CD4-positive, alpha-beta T cell treated with Interleukin-2 at 100 ng/mL for 4 hours (primary cell): ENCODE results near the gene DMGDH.
A peak's percentile ranks its signal among the peaks of the same experiment; 100 is the strongest.
"Not testable (repeated sequence)": the region's sequence is repeated elsewhere in the genome, so short reads cannot be mapped to it uniquely, and the experiment has no call there.

Experiments used
- DNase-seq: peaks from one replicate; pipeline ENCODE4 v3.0.0-alpha.2; 2020; ENCODE audit warnings: low spot score

DMGDH gene

DNA sequence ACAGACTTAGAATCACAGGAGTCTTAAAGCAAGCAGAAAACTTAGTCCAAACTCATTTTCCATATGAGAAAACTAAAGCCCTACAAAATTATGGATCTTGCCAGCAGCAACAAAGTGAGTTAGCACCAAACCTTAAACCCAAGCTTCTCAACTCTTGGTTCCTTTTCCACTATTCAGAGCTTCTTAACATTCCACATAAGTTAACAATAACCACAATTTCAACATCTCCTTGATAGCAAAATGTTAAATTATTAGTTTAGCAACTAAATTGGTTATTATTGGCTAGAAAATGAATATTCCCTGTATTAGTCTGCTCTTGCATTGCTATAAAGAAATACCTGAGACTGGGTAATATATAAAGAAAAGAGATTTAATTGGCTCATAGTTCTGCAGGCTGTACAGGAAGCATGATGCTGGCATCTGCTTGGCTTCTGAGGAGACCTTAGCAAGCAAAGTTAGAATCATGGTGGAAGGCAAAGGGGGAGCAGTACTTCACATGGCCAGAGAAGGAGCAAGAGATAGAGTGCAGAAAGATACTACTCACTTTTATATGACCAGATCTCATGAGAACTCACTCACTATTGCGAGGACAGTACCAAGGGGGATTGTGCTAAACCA lies 58.1 kb downstream of the DMGDH start:
- DNase-seq: no peak

DNA sequence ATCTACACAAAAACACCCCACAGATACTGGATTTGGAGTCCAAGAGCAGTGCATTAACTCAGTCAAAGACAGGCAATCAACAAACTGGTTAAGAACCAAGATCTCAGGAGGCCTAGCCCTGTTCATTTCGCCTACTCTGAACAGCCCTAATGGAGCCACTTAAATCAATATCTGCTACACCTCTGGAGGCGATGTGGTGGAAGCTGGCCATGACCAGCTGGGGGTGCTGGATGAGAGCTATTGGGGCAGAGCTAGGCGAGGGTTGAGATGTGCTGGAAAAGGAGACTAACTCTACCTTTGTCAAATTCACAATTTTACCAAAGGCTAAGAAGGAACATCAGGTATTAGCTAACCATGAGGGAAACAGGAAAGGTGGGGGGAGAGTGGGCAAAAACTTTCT lies 61.1 kb downstream of the DMGDH start:
- no peak for DNase-seq

DNA sequence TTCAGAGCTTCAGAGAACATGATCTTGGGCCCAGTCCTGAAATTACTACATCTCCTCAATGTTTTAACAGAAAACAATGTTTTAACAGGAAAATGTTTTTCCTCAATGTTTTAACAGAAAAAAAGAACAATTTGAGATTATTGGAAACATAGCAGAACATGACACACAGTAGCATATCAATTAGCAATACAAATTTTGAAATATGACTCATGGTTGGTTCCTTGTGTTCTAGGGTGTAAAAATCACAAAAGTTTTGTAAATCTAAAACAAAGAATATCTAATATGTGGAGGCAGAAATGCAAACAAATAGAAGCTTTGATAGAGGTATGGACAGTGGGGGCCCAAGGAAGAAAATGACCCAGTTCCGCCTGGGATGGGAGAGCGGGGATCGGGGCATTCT lies 61.6 kb downstream of the DMGDH start:
- DNase-seq: no peak

DNA sequence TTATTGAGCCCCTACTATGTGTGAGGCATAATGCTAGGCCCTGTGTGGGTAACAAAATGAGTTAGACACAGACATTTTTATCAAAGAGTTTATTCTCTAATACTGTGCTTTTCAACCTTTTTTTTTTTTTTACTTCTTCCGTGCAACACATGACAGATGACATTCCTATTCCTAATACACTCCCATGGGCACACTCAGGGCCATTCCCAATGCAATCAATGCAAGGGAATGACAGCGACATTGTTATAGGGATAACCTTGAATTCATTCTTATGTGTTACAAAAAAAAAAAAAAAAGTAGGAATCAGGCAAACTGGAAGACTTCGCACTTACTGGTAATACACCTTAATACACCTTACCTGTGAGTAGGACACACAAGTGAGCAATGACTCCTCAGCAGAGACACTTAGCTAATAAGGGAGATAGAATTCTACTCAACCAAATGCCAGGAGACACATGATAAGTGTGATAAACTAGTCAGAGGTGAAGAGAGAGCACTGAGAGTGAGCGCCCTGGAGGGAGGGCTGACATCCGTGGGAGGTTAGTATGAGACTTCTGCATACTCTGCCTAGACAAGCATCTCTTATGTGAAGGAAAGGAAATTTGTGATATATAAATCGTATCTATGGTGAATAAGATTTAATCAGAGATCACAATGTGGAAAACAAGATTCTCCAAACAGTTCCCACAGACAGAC lies 63.4 kb downstream of the DMGDH start:
- DNase-seq: no peak

DNA sequence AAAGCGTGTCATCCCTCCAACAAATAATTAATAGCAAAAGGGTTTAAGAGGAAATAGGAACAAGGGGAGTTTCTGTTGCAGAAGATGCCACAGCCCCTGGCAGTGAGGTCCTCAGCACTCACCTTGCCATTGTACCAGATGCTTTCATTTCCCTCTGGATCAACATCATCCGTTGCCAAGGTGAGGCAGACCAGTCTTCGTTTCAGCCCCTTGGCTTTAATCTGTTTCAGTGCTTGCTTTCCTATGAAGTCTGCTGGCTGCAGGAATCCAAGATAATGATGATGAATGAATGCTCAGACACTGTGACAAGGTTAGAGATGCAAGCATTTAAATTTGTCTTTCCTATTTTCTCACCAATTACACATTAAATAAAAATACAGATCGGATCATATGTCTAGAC lies 64.3 kb downstream of the DMGDH start:
- no peak for DNase-seq

DNA sequence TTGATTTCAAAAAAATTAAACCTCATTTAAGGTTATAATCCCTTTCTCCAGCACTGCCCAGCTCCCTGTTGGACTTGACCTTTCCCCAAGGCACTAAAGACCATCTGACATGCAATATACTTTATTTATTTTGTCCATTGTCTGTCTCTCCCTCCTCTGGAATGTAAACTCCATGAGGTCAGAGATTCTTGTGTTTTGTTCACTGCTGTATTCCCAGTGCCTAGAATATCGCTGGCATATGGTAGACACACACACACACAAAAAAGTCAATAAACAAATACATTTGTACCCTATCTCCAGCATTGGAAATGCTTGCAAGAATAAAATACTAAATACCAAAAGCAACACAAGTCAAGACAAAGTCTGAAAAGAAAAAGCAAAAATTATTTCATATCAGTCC lies 67.1 kb downstream of the DMGDH start:
- no peak for DNase-seq

DNA sequence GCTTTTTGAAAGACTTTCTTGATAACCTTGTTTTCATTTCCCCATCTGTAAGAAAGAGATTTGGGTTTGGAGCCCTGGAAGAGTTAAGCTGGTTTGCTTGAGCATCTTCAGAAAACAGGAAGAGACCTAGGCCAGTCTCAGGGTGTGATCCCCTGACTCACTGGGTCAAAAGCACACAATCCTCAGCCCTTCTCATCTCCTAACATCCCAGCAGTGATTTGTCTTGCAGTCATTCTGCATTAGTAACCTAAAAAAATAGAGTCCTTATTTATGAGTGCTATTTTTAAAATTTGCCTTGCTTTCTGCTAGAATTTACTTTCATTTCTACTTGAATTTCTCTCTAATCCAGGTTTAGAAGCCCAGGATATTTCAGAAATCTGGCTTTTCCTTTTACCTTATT lies 68.0 kb downstream of the DMGDH start:
- no peak for DNase-seq

DNA sequence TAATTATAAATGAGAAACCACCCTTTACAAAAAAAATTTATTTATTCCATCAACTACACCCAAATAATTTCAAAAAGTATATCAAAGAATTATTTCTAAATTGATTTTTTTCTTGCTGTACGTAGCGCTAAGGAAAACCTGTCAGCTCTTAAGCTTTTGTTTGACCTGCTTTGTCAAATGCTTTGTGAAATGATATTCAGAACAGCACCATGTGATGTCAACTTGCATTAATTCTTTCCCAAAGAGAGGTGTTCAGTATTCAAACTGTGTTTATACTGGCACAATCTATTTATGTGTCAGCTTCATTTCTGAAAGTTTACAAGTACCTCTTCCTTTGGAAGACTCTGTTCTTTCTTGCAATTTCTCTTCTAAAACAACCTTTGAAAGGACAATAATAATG lies 72.4 kb downstream of the DMGDH start:
- no peak for DNase-seq

DNA sequence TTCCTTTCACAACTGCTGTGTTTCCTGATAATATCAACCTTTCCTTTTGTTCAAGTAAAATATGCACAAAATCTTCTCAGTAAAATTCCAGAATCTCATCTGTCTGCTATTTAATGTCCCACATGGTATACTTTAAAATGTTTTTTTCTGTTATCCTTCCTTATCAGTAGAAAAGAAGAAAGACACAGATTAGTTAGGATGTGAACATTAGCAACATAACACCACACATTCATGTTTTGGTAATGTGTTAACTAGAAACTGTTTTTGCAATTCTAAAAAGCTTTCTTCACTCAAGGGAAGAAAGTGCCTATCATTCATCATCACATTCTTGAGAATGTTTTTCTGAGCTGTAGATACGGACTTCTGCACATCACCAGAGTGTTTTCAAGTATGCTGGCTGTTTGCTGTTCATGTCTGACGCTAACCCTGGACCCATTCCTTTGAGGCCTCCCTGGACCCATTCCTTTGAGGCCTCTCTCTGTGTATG lies 73.9 kb downstream of the DMGDH start:
- DNase-seq: no peak

DNA sequence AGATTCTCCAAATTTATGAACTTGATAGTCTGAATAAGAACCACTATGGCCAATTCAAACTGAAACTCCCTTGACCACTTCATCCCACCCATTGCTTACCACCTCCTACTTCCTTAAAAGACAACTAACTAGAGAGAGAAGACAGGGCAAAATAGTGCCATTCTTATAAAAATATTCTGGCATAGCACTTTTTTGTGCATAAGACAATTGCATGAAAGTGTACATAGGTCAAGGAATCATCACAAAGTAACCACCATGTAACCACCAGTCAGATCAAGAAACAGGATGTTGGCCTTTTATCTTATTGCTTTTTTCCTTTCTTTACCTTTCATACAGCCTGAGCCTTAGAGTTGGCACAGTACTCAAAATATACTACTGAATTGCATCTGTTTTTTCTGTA lies 76.3 kb downstream of the DMGDH start:
- DNase-seq: no peak

DNA sequence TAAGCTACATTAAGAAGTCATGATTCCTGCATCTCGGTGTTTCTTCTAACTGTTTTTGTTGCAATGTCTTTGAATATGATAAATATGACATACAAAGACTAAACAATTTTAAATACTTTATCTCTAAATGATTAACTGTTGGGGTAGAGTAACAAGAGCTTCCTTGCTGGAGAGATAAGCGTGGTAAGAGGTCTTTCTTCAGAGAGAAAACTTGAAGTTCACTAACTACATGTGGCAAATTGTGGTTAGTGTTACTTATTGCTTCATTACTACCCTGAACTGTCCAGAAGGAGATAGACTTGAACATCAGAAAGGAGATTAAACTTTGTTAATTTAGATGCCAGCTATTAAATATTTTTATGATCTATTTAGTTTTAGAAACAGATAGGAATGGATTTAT lies 77.3 kb downstream of the DMGDH start:
- DNase-seq: no peak

DNA sequence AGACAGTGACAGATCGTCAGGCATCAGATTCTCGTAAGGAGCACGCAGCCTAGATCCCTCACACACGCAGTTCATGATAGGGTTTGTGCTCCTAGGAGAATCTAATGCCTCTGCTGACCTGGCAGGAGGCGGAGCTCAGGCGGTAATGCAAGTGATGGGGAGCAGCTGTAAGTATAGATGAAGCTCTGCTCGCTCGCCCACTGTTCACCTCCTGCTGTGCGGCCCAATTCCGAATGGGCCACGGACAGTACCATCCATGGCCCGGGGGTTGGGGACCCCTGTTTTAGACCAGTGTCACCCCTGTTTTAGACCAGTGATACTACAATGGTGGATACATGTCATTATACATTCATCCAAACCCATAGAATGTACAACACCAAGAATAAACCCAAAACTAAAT lies 80.4 kb downstream of the DMGDH start:
- DNase-seq: no peak

DNA sequence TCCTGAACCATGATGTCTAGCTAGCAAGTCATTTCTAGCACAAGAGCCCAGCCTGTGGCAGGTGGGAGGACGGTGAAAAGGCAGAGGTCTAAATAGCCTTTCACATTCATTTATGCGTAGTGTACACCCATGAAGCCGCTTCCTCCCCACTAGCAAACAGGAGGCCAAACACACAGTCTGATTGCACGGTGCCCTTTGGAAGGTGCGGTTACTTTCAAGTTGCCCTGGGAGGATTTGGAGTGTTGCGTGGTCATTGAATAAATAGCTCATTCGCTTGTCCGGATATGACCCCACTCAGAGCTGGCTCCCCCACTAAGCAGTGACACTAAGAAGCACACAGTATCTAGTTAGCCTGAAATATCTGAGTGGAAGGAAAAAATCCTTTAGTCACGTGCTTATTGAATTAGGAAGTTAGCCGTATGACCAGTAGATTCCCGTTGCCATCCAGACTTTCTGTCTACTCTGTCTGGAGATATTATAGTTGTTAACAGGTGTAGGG lies 83.7 kb downstream of the DMGDH start:
- DNase-seq: peak; percentile 57

DNA sequence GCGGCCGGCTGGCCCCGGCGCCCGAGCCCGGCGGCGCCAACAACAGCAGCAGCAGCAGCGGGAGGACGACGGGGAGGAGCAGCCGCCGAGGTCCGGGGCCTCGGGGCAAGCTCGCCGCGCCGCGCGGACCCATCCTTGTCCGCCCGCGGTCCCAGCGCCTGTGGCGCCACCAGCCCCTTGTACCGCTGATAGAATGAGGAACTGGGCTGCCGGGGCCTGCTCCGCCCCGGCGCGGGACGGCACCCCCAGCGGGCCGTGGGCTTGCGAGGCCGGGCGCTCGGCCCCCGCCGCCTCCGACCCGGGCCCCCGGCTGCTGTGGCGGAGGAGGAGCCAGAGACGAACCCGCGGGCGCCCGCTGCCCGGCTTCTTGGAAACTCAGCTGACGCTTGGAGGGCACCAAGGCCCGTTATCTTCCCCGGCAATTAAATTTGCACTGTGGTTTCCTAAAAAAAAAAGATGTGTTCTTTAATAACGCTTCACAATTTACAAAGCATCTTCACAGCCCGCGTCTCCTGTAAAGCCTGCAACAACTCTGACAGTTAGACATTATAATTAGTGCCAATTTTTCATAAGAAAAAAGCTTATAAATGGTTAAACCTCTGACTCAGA lies 84.3 kb downstream of the DMGDH start, which contains the start of gene ARSB:
Gene ARSB, minus strand, starts transcription at position 195 of the 609 bp plus-strand sequence. Its CDS starts 62 bp downstream, at position 133.
- peak; percentile 51 for DNase-seq

DNA sequence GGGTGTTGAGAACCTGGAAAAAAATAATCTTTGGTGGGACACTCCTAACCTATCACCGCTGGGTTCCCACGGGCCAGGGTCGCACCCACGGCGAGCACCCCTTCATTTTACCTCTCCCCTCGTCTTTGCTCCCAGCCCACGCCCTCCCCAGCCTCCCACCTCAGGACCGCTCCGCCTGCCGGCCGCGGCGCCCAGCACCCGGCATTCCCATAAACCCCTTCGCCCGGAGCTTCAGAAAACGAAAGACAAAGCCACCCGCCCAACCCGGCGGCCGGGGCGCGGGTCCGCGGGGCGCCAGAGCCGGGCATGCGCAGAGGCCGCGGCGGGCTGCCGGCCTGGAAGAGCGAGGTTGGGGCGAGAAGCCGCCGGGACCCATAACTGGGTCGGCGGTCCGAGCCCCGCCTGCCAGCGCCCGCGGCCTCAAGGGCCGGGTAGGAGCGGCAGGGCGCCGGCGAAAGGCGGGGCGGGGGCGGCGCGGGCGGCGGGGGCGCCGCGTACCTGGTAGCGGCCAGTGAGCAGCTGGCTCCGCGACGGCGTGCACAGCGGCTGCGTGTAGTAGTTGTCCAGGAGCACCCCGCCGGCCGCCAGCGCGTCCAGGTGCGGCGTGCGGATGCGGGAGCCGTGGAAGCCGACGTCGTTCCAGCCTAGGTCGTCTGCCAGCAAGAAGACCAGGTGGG lies 84.9 kb downstream of the DMGDH start:
- peak; percentile 83 for DNase-seq

DNA sequence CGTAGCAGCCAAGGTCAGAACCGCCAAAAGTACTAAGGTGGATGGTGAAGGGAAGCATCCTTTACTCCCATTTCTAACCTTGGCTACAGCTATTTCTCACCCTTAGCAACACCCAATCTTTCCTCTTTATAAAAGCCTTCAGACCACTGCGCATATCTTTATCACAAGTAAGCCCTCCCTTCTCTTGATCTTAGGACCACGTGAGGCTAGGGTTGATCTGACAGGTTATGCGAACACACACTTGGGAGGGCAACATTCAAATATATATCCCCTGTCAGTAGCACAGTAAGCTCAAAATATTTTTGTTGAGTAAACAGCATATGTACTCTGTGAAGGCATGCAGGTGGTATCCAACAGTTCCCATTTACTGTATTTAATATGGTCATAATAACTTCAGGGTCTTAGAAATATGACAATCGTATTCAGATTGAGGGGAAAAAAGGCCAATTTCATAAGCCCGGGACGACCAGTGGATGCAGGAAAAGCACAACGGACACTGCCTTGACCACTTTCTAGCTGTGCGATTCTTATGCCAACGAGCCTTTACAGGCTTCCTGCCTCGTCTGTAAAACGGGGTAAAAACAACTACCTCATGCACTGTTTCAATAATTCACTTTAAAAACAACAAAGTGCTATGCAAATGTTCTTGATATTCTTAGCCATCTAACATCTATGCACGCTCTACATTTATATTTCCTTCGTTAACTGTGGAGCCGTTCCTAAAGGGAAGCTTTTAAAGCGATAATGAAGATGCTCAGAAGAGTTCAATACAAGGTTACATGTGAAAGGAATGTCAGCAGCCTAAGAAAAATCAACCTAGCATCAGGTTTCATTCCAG lies 85.7 kb downstream of the DMGDH start:
- no peak for DNase-seq

DNA sequence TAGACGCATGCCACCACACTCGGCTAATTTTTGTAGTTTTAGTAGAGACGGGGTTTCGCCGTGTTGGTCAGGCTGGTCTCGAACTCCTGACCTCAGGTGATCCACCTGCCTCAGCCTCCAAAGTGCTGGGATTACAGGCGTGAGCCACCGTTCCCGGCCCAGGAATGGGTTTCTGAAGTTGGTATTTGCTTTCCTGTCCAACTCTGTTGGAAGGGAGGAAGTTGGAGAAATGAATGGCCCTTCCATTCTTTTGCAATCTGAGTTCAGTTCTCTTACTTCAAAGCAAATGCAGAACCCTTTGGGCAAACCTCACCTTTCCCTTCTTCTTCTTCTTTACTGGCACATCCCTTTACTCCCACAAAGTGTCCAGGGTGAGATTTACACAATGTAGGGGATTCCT lies 86.3 kb downstream of the DMGDH start:
- DNase-seq: not testable (repeated sequence)

DNA sequence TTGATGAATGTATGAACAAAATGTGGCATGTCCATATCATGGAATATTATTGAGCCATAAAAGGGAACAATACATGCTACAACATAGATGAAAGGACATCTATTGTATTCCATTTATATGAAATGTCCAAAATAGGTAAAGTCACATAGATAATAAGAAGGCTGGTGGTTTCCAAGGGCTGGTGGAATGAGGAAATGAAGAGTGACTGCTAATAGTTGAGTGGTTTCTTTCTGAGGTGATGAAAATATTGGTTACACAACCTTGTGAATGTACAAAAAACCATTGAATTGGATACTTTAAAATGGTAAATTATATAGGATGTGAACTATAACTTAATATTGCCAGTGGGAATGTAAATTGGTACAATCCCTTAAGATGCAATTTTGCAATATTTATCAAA lies 89.6 kb downstream of the DMGDH start:
- no peak for DNase-seq

DNA sequence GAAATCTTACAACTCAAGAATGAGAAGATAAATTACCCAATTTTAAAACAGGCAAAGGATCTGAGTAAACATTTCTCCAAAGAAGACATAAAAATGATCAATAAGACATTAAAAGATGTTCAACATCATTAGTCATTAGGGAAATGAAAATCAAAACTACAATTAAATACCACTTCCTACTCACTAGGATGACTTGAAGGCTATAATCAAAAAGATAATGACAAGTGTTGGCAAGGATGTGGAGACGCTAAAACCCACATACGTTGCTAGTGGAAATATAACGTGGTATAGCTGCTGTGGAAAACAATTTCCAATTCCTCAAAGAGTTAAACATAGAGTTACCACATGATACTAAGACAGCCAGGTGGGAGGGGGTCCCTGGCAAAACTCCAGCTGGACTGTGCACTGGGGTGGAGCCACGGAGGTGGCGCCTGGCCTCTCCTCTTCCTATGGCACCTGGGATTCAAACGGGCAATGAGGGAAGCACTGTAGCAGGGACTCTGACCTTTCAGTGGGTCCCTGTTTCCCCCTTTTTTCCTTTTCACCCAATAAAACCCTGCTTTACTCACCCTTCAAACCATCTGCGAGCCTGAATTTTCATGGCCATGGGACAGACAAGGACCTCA lies 90.2 kb downstream of the DMGDH start:
- no peak for DNase-seq

DNA sequence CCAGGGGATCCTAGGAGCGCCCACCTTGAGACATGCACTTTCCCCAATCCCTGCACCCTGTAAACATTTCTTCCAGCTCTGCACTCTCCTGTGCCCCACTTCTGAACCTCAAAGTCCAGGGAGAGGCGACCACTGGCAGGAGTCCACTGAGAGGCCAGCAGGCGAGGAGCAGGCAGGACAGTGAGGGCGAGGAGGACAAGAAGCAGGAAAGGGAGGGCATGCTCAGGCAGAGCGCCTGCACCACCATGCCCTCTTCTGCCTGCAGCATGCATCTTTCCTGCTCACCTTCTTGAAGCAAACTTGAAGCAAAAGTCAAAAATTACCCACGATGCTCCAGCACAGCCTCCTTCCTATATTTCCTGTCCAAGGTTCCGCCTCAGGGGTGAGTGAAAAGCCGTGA lies 94.4 kb downstream of the DMGDH start:
- DNase-seq: no peak

DNA sequence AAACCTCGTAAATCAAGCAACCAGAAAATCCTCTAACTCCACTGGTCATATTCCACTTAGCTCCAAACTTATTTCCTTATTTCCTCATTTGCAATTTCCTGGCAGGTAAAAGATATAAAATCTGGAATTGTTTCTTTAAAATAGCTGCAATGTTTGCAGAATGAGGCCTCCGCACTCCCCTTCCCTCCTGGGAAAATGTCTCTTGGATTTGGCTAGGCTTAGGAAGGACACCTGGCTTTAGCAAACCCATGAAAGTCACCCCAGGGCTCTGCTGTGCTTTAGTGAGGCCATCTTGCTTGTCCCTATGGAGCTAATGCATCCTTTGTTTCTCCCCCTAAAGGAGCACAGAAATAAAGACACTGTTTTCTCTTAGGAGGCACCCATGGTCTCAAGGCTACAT lies 94.9 kb downstream of the DMGDH start:
- DNase-seq: no peak
